GM19351 (cell line): ENCODE measurements around the gene PHKA2.
"Not testable (repeated sequence)": the region's sequence is repeated elsewhere in the genome, so short reads cannot be mapped to it uniquely, and the experiment has no call there.

Source experiments
- ATAC-seq: cut with Tn5 transposase; IDR thresholded peaks from one replicate; pipeline ENCODE4 v1.9.1; 2021; ENCODE audit warnings: mild to moderate bottlenecking, moderate library complexity; ENCODE audit not compliant: unreplicated experiment

Gene PHKA2

DNA sequence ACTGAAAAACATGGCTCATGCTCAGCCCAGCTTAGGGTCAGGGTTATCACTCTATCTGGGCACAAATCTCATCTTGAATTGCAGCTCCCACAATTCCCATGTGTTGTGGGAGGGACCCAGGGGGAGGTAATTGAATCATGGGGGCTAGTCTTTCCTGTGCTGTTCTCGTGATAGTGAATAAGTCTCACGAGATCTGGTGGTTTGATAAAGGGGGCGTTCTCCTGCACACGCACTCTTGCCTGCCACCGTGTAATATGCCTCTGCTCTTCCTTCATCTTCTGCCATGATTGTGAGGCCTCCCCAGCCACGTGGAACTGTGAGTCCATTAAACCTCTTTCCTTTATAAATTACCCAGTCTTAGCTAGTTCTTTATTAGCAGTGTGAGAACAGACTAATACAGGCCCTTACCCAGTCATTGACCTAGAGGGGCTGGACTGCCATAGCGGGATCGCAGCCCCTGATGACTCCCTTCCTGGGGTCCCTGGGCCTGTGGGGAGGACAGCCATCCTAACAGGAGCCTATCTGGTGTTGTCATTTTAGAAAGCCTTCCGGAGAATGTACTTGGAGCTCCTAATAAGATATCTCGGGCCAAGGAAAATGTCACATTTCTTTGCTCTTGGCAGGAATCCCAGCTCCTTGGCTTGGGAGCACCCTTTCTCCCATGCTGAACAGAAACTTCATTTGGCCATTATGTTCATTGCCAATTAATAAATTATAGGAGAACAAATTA lies 112.6 kb downstream of the PHKA2 start:
- ATAC-seq, result no peak

DNA sequence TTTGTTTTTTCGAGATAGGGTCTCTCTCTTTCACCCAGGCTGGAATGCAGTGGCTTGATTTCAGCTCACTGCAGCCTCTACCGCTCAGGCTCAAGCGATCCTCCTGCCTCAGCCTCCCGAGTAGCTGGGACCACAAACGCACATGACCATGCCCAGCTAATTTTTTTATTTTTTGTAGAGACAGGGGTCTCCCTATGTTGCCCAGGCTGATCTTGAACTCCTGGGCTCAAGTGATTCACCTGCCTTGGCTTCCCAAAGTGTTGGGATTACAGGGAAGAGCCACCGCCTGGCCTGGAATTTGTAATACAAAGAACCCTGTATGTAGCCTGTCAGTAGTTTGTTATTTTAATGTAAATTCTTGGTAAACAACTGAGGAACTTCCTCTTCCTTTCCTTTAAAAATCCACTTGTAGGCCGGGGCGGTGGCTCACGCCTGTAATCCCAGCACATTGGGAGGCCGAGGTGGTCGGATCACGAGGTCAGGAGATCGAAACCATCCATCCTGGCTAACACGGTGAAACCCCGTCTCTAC lies 119.5 kb downstream of the PHKA2 start:
- ATAC-seq, result no peak

DNA sequence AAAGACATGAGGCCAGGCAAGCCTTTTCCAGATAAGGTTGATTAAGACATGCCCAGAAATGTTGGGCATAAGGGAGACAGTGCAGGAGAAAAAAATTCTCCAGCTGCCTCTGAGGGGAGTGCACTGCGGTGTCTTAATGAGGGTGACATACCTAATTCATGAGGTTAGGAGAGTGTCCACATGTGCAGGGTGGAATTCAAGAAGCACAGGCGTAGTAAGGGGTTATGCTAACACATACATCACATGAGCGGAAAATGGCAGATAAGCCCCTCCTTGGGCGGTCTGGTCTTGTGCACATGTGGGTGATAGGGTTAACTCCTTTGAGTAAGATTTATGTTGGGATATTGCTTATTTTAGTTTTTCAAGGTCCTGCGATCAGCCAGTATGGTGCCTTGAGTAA lies 122.4 kb downstream of the PHKA2 start:
- ATAC-seq, result no peak

DNA sequence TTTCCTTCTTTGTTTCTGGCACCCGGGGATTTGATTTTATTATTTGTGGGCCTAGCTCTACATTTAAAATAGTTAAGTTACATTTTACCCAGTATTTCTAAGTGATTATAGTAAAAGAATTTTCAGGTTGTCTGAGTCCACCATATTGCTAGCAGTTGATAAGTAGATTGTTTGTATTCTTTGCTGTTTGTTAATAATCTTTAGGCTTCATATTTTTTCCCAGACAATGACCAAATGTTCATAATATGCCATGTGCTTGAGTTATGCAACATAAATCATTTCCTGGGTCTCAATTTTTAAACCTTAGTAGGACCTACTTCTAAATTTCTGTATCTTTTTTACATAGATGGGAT lies 127.3 kb downstream of the PHKA2 start:
- no peak for ATAC-seq

DNA sequence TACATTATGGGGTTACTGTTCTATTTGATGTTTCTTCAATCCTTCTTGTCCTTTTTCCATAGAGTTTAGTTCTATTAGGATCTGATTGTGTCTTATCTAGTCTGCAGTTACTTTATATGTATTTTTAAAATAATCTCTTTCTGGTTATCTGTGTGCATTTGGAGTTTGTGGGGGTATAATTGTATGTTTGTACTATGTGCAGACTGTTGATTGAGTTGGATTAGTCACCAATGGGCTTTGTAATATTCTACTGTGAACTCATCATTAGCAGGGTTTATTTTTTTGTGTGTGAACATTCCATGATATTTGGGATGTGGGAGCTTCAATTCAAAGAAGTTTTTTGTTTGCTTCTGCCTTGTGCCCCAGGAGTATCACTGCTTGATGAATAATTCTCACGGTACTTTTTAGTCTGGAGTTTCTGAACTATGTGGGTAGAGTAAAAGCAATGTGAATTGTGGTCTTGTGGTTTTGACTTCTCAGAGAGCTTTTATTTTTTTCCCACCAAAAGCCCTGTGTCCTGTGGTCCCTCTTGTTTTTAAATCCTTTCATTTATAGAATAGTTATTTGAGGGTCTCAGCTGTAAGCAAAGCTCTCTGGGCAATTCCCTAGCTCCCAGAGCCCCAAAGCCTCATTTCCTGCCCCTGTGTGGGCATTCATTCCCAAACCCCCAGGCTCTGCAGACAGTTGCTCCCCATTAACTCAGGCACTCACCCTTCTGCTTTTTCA lies 127.8 kb downstream of the PHKA2 start:
- ATAC-seq, result peak; percentile 93

DNA sequence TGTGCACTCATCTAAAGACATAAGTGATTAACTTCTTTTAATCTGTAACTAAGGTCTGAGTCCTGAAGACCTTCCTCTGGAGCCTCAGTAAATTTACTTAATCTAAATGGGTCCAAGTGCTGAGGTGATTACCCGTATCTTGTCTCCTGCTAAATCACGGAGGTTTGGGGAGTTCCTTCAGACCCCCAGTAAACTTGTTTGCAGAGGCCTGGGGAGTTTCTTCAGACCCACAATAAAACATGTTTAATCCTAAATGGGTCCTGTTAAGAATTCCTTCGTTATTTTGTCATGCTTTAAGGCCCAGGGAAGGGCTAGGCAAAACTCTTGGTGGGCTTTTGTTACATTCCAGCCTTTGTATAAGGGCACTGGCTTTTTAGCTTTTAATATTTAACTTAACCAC lies 136.0 kb downstream of the PHKA2 start:
- ATAC-seq, result not testable (repeated sequence)
